Sigmoid colon (tissue), 4 donors: ENCODE results near the gene USP4.

Experiments
- POLR2AphosphoS5 ChIP-seq, 4 donors: sonication (generic); formaldehyde crosslinking; IDR thresholded peaks; one replicate each; pipeline ENCODE4 v1.6.1; 2017; ENCODE audit warnings: antibody characterized with exemption in 4 of 4
- TF ChIP-seq, protein P1 (sequence below), 4 experiments: fragments of 450-650 bp in 3 of 4; fragments of 200-600 bp in 1 of 4; IDR thresholded peaks; one replicate each; pipeline ENCODE4 v1.5.1; 2016 to 2019; ENCODE audit warnings: antibody characterized with exemption in 4 of 4, mild to moderate bottlenecking in 3 of 4, moderate library complexity in 2 of 4

GRCh38 chr3:49298511-49298910, 41.3 kb downstream of the USP4 start:
- TF ChIP-seq, protein P1, sequence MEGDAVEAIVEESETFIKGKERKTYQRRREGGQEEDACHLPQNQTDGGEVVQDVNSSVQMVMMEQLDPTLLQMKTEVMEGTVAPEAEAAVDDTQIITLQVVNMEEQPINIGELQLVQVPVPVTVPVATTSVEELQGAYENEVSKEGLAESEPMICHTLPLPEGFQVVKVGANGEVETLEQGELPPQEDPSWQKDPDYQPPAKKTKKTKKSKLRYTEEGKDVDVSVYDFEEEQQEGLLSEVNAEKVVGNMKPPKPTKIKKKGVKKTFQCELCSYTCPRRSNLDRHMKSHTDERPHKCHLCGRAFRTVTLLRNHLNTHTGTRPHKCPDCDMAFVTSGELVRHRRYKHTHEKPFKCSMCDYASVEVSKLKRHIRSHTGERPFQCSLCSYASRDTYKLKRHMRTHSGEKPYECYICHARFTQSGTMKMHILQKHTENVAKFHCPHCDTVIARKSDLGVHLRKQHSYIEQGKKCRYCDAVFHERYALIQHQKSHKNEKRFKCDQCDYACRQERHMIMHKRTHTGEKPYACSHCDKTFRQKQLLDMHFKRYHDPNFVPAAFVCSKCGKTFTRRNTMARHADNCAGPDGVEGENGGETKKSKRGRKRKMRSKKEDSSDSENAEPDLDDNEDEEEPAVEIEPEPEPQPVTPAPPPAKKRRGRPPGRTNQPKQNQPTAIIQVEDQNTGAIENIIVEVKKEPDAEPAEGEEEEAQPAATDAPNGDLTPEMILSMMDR (IDR thresholded peaks at IDR 0.05): no peak
- TF ChIP-seq POLR2AphosphoS5 (IDR thresholded peaks at IDR 0.05): no peak
